HFF-Myc (cell line): ENCODE measurements around the gene FAM53A.

Experiments
- DNase-seq: peaks from one replicate; pipeline ENCODE4 v3.0.0-alpha.2; 2011; ENCODE audit warnings: low read depth; ENCODE audit errors: extremely low read depth
- H3K4me3 ChIP-seq: replicated peaks from 2 replicates; pipeline ENCODE4 v1.5.1; 2011; ENCODE audit warnings: low read depth, mild to moderate bottlenecking, control low read depth, low read length
- TF ChIP-seq, protein P1 (sequence below): IDR thresholded peaks from 2 replicates; pipeline ENCODE4 v1.5.1; 2012; ENCODE audit warnings: mild to moderate bottlenecking, low read depth, low read length, control low read depth; ENCODE audit errors: missing control alignments

FAM53A gene

DNA sequence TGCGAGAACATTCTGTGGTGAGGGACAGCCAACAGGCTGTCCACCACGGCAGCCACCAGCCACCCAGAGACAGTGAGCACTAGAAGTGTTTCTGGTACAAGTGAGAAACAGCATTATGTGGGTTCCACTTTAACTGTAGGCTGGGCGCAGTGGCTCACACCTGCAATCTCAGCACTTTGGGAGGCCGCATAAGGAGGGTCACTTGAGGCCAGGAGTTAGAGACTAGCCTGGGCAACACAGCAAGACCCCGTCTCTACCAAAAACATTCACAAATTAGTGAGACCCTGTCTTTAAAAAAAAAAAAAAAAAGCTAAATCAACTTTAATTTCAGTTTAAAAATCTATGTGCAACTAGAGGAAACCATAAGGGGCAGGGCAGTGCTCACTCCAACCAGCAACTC is 20.6 kb downstream of the FAM53A start:
- TF ChIP-seq, protein P1, sequence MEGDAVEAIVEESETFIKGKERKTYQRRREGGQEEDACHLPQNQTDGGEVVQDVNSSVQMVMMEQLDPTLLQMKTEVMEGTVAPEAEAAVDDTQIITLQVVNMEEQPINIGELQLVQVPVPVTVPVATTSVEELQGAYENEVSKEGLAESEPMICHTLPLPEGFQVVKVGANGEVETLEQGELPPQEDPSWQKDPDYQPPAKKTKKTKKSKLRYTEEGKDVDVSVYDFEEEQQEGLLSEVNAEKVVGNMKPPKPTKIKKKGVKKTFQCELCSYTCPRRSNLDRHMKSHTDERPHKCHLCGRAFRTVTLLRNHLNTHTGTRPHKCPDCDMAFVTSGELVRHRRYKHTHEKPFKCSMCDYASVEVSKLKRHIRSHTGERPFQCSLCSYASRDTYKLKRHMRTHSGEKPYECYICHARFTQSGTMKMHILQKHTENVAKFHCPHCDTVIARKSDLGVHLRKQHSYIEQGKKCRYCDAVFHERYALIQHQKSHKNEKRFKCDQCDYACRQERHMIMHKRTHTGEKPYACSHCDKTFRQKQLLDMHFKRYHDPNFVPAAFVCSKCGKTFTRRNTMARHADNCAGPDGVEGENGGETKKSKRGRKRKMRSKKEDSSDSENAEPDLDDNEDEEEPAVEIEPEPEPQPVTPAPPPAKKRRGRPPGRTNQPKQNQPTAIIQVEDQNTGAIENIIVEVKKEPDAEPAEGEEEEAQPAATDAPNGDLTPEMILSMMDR: no peak
- no peak overlapping the region for H3K4me3 ChIP-seq
- DNase-seq: no peak

DNA sequence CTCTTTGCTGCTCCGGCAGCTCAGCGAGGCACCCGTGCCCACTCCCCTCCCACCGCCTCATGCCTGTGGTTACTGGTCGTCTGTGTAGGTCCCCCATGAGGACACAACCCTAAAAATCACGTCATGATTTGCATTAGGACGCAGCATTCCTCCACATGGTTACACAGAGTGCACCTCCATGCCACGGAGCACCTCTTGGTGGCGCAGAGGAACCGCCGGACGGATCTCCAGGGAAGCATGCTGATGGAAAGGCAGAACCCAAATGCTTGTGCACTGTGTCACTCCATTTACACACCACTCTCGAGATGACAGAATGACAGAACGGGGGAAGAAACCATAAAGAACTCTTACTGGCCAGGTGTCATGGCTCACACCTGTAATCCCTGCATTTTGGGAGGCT is 22.4 kb downstream of the FAM53A start:
- TF ChIP-seq, protein P1: no peak
- H3K4me3 ChIP-seq: no peak overlapping the region
- no peak for DNase-seq

DNA sequence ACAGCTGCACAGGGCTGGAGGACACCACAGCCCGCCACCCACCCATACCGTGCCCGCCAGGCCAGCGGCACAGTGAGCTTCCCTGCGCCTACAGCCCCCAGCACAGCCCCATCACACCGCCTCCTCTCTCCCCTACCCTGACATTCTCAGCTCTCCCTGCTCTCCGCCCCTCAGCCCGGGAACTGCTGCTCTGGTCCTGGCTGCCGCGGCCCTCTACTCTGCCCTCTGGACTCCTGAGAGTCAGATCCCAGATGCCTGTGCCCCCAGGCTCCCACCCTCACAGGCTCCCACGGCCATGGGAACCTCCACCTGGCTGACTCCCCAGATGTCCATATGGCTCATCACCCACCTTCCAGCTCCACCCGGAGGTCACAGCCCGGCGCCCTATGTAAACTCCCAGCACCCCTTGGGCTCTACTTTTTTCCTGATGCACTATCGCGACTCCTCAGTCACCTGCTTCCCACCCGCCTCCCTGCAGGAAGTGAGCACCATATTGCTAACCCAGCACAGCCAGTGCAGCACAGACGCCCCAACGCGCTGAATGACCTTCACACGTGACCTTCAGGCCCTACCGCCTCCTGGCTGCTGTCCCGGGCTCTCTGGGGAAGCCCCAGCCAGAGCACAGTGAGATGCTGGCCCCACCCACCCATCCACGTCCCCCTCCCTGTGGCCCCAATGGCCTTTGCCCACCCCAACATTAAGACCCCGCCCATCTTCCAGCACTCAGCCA is 23.0 kb downstream of the FAM53A start:
- H3K4me3 ChIP-seq: no peak overlapping the region
- no peak for DNase-seq
- TF ChIP-seq, protein P1: no peak

DNA sequence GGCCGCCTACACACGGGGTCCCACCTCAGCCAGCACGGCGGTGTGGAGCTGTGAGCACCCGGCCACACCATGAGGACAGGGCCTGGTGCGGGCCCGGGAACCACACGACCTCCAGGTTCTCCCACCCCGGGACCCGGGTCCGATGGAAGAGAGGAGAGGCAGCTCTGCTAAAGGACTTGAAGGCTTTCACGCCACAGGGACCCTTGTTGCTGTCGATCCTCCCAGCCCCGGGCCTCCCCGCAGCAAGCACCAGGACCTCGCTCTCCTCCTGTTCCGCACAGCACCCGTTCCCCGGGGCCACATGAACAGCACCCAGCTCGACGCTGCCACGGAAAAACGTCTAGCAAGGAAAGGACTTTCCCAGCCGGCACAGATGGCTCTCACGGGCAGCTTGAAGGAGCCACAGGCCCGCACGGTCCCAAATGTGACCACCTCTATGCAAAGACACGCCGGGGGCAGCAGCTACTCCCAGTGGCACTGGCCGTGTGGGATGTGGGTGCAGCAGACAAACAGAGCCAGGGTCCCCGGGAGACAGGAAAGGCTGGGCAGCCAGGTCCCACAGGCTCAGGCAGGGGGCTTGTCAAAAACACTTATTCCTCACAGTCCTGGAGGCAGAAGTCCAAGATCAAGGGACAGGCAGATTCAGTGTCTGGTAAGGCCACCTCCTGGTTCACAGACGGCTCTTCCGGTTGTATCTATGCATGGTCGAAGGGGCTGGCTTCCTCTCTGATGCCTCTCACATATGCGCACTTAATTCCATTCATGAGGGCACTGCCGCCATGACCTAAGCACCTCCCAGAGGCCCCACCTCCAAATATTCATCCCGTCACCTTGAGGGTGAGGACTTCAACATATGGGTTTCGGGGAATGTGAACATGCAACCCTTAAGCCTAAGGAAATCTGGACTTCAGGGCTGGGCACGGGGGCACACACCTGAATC is 24.7 kb downstream of the FAM53A start:
- H3K4me3 ChIP-seq: no peak overlapping the region
- TF ChIP-seq, protein P1: no peak
- DNase-seq: no peak

DNA sequence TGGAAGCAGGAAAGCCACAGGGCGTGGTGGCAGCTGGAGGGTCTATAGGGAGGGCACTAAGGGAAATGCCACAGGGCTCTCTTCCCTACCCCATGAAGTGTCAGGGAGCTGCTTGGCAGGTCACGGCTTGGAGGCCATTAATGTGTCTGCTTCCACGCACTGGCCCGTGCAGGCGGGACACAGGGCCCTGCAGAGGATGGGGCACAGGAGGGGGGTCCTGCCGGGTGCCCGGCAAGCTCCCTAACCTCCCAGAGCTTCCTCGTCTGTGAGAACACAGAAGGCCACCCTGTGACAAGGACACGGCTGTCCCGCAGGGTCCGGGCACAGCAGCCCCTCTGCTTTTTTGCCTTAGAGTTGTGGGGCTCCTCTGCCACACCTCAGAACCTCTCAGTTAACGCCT is 25.5 kb downstream of the FAM53A start:
- no peak overlapping the region for H3K4me3 ChIP-seq
- no peak for DNase-seq
- TF ChIP-seq, protein P1: no peak

DNA sequence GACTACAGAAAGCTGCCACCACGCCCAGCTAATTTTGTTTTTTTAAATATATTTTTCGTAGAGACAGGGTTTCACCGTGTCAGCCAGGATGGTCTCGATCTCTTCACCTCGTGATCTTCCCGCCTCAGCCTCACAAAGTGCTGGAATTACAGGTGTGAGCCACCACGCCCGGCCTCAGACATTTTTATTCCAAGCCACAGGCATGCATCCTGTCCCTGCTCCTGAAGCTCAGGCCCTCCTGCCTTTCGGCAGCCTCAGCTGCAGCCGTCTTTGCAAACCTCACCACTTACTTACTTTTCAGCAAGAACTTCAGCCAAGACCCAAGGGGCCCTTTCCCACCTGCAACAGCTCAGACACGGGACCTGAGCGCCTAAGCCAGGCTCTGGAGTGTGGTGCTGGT is 26.0 kb downstream of the FAM53A start:
- DNase-seq: no peak
- no peak overlapping the region for H3K4me3 ChIP-seq
- TF ChIP-seq, protein P1: no peak
